GM21360 (cell line): ENCODE measurements around the gene KCNQ1.

ENCODE experiments used
- ATAC-seq: cut with Tn5 transposase; IDR thresholded peaks from one replicate; pipeline ENCODE4 v1.9.1; 2021; ENCODE audit warnings: mild to moderate bottlenecking, moderate library complexity; ENCODE audit not compliant: unreplicated experiment

KCNQ1 gene

DNA sequence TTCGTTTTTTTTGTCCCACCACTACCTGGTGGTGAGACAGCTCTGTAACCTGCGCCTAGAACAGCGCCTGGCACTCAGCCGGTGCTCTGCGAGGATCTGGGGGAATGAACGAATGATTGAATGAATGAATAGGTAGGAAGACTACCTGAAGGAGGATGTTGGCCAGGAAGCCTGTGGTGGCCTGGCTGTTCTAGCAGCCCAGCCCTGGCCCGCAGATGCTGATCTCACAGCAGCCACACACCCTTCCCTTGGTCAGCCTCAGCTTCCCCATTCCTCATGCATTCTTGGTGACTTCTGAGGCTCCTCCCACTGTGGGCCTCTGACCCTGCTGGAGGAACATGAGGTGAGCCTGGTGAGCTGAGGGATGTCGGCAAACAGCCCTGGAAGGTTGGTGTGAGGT is 4.2 kb upstream of the KCNQ1 start:
- ATAC-seq: no peak

DNA sequence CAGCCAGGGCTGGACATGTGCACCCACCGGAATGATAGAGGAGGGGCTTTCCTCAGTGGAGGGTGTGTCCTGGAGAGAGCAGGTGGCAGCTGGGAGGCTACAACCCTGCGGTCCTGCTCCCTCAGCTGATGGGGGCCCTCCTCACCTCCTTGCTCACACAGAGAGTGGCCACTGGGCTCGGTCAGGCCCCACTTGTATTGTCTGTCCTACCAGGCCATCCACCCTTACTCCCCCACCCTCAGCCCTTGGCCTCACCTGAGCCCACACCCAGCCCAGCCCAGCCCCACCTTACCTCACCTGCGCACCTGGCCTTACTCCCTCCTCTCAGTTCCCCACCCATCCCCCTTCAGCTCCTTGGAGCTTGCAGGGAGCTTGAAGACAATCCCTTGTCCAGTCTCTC is 3.6 kb upstream of the KCNQ1 start:
- ATAC-seq: no peak

- no peak for ATAC-seq
These were observed 2.2 kb upstream of the KCNQ1 start for GRCh38 chr11:2442589-2442988.

GRCh38 chr11:2443406-2443805 is 1.4 kb upstream of the KCNQ1 start:
- no peak for ATAC-seq

- no peak for ATAC-seq
These were observed 657 bp upstream of the KCNQ1 start, which contains the start of gene TRPM5 for GRCh38 chr11:2443881-2444820. Gene TRPM5, minus strand, starts transcription at chr11:2444514. Its CDS starts 21,478 bp downstream, at chr11:2423036.

DNA sequence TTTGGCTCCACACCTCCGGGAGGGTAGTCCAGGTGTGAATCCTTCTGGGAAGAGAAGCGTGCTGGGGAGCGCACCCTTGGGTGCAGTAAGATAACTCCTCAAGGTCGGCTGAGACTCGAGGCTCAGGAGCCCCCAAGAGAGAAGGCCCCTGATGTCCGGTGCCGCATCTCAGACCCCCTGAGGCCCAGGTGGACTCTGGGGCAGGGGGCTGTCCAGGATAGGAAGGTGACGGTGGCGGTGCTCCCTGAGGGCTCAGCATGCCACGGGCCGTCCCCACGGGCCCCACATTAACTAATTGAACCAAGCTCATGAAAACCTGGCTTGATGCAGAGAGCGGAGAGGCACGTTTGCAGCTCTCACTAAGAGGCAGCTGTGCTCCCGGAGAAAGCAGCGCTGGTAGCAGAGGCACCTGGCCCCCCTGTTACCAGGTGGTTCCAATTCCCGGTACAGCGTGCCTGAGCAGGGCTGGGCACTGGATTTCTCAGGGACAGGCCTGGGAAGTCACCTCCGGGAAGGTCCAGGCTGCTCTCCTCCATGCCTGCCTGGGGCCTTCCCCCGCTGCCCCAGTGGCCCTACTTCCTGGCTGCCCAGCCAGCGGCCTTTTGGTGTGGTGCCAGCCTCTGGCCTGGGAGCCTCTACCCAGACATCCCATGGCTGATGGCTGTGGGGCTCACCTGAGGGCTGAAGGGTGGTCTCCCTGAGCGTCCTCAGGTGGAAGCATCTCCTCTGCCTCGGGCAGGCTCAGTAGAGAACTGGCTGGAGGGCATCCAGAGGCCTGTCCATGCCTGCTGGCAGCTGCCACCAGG is 1.1 kb downstream of the KCNQ1 start:
- no peak for ATAC-seq

- no peak for ATAC-seq
These were observed 1.9 kb downstream of the KCNQ1 start for GRCh38 chr11:2446590-2447252.

DNA sequence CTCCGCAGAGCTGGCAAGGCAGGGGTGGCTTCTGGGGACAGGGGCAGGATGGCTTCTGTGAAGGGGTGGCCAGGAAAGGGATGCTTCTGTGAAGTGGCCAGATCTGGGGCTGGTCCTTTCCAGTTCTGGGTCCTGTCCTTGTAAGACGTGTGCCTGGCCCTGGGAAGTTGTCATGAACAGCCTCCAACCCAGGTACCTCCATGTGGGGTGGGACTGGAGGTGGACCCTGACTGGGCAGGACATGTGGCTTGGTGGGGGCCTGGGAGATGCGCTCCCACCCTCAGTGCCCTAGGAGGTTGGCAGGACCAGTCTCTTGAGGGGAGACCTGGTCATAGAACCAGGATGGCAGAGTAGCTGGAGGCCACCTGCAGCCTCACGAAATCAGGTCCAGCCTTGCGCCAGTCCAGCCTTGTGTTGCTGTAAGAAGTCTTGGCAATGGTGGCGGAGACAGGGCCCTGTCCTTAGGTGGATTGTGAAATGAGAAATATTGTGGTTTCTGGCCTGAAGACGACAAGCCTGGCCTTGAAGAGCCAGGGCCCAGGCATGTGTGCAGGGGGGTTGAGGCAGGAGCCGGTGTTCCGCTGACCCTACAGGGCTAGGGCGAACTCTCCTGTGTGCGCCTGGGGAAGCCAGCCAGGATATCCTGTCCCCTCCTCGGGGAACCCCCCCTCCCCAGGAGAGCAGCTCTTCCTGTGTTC is 2.6 kb downstream of the KCNQ1 start:
- ATAC-seq: no peak

- no peak for ATAC-seq
These were observed 3.3 kb downstream of the KCNQ1 start for GRCh38 chr11:2447951-2448650.

DNA sequence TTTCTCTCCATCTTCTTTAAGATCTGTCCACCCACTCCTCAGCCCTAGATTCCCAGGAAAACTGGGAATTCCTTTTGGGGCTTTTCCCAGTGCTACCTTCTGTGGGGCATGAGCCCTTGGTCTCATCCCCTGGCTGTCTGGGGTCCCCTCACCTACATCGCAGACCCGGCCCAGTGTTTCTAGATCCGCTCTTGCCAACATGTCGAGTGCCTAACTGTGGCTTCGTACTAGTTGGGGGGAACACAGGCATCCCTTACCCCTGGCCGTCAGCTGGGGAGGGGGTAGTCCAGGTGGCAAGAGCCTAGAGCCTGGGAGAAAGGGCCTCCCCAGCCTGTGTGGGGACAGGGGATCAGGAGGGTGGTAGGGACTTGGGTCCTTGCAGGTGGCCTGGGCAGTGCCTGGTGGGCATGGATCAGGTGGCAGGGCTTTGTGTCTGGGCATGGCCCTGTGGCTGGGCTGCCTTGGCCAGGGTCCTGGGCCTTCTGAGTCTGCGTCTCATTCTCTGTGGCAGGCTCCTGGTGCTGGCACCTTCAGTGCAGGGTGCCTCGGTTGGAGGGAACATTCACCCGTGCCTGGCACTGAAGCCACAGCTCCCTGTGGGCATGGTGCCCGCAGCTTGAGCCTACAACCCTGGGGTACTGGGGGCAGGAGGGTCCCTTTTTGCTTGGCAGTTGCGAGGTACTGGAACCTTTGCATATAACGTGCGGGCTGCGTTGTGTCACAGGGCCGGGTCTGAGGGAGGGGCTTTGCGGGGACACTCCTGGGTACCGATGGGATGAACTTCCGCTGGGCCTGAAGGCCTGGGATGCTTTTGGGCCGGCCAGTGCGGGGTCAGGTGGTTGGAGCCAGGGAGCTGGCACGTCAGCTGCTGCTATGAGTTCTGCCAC is 4.1 kb downstream of the KCNQ1 start:
- ATAC-seq: no peak

DNA sequence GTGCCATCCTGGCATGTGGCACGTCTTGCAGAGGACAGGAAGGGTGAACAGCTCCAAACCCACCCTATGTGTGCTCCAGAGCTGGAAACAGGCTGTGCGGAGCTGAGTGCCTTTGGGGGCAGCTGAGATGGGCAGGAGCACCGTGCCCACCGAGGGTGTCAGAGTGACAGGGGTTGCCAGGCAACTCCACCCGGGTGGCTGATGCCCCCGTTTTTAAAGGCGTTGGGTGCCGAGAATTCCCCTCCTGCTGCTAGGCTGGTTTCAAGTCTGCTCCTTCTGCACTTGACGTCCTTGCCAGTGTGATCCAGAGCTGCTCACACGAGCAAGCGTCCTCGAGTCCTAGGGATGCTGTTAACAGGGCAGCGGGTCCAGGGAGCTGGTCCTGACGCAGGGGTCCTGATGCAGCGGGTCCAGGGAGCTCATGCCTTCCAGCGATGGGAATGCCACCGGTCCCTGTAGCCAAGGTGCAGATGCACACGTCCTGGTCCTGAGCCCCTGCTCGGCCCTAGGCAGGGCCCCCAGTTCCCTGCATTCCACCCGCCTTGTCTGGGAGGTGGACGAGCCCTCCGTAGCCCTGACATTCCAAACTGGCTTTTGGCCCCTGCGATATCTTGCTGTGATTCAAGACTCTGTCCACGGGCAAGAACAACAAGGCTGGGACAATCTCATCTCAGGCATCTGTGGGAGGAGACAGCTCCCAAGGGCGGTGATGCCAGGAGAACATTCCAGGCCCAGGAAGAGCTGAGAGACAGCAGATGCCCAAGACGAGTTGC is 4.9 kb downstream of the KCNQ1 start:
- no peak for ATAC-seq

- no peak for ATAC-seq
These were observed 5.7 kb downstream of the KCNQ1 start for GRCh38 chr11:2450321-2451041.

GRCh38 chr11:2451336-2451735 is 6.5 kb downstream of the KCNQ1 start:
- ATAC-seq: no peak

- ATAC-seq: no peak
These were observed 7.1 kb downstream of the KCNQ1 start for GRCh38 chr11:2451916-2452315.

GRCh38 chr11:2452321-2453012 is 7.7 kb downstream of the KCNQ1 start:
- no peak for ATAC-seq

DNA sequence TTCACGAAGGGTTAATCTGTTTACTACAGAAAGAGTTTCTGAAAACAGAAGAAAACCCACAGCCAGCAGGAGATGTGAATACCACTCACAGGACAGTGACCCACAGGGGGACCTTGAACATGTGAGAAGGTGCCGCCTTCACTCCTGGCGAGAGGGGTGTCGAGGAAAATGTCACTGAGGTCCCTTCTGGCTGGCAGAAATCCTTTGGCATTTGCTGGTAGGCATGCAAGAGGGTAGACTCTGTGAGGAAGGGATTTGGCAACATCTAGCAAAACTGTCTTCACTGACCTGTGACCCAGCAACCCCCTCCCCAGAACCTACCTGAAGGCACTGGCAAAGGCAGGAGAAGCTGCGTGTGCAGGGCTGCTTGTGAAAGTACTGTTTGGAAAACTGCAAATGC is 8.6 kb downstream of the KCNQ1 start:
- ATAC-seq: no peak

DNA sequence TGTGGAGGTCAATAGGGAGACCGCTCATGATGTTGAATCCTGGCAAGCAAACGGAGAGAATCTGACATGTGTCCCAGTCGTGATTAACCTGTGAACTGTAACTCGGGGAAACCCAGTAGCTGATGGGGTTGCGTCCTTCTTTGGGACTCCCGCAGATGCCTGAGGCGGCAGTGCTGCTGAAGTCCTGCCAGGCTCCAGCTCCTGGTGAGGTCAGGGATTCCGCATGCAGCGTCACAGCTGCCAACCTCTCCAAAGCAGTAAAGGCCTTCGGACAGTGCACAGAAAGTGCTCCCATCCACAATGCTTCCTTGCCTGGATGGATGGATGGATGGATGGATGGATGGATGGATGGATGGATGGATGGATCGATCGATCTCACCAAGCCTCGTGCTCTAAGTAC is 13.5 kb downstream of the KCNQ1 start:
- no peak for ATAC-seq
